ENCODE data around the gene KCNQ1.

Gene KCNQ1

DNA sequence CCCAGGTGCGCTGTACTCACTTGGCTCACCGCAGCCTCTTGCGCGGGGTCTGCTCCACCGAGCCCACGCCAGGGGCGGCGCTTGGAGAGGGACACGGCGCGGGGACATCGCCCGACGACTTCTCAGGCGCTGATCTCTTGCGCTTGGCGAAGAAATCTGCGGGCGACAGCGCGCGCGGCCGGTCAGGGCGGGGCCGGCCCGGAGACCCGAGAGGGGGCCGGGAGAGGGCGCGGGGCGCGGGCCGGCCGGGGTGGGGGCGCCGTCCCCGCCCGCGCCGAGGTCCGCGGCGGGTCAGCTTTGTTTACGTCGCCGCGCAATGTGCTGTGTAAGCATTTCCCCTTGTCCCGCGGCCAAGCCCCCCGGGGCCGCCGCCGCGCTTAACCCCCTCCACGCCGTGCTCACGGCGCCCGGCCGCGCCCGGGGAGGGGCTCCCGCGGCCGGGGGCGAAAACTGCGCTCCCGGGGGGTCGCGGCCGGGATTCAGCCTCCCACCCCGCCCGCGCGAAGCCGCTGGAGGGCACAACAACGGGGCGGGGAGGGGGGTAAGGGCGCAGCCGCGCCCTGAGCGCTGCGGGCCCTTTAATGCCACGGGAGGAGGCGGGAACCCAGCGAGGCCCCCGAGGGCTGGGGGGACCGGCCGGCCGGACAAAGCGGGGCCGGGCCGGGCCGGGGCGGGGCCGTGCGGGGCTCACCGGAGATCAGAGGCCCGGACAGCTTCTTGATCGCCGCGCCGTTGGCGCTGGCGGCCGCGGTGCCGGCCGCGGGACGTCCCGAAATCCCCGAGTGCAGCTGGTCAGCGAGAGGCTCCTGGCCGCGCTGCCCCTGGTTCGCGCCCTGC lies 439.4 kb downstream of the KCNQ1 start:
- DNase-seq, result no peak

DNA sequence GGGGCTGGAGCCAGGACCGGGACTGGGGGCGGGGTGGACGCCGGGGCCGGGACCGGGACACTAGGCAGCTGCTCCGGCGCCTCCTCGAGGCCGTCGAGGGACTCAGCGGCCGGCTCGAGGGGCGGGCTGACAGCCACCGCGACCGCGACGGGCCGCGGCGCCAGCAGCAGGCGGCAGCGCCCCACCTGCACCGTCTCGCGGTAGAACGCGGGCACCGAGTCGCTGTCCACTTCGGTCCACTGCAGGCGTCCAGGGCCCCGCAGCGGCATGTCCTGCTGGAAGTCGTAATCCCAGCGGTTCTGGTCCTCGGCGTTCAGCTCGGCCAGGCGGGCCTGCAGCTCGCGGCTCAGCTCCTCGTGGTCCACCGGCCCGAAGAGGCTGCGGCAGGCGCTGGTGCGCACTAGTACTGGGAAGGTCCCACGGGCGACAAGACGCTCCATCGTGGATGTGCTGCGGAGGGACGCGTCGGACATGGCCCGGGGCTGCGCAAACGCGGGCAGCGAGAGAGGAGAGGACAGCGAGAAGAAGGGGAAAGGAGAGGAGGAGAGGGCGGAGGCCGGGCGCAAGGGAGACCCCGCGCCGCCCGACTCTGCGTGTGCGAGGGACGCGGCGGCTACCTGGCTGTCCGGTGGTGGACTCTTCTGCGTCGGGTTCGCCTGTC lies 440.3 kb downstream of the KCNQ1 start:
- DNase-seq, result peak; percentile 39

DNA sequence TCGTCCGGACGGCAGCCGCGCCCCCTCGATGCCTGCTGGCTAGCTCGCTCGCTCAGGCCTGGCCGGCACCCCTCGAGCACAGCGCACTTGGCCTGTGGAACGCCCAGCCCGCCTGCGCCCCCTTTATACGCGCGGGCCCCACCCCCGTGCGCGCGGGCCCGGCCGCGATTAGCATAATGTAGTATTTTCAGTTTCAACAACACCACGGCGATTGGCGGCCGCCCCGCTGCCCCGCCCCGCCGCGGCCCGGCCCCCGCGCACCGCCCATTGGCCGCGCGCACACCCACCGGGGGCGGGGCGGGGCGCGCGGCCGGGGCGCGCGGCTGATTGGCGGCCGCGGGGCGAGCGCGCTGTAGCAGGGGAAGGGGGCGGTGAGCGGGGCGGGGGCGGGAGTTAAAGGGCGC lies 440.9 kb downstream of the KCNQ1 start, which contains the start of gene CDKN1C:
TSS of gene CDKN1C (minus strand) at position 98 of the 404 bp plus-strand sequence. CDS start 319 bp downstream, outside the sequence.
- DNase-seq, result peak; percentile 90

DNA sequence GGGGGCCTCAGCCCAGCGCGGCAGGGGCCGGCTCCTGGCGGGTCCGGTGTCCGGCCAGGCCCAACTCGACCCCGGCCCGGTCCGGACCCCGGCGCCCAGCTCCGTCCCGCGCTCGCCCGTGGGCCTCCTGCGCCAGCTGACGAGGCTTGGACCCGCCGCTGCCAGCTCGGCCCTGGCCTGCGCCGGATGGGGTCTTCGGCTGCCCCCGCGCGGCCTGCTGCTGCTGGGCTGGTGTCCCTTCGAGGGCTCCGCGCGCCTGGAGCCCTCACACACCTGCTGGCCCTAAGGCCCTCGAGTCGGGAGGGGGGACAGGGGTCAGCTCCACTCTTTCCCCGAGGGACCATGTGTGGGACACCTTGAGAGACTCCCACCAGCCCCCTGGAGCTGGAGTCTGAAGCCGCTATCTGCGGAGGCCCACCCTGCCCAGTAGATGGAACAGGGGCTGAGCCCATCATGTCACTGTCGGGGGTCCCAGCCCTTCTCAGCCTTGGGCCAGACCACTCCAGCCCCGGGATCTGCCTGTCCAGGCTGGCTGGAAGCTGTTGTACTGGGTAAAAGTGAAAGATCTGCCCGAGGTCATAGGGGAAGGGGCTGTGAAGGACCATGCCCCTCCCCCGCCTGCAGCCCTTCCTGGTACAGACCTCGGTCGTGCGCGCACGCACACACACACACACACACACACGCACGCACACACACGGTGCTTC lies 441.5 kb downstream of the KCNQ1 start:
- DNase-seq, result no peak

DNA sequence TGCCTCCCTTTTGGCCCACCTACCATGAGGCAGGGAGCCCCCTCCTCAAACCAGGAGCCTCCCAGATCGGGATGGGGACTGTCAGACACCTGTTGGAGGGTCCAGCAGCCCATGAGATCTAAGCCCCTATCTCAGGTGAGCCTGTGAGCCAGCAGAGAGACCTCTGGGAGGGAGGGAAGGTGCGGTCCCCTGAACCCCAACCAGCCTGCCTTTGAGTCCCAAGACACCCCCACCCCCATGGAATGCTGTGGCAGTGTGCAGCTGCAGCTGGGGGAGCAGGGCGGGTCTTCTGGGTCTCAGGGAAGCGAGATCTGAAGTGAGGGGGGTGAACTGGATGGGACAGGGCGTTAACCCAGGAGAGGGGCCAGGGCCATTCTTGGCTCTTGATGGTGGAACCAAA lies 442.1 kb downstream of the KCNQ1 start:
- no peak for DNase-seq

DNA sequence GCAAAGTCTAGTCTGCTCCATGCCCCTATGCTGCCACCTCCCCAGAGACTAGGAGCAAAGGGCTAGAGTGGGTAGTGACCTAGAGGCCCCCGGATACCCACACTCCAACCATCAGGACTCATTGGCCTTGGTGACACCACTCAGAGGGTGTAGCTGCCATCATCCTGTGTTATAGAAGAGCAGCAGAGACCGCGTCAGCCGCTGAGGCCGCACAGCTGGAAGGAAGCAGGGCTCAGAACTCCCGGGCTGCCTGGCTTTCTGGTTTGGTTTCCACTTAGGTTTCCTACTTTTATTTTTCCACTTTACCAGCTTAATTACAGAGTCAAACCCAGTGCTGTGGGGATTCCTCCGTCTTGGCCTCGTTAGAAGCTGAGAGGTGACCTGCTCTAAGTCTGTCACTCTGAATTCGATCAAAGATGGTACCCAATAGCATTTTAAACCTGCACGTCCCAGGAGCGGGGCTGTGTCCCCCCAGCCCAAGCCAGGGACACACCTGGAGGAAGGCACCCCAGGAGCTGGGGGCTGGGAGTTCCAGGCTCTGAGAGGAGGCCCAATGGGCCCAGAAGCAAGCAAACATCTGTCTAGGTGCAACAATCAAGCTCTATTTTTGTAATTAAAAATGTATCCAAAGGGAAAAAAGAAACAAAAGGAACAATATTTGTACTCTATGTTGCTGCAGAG lies 442.8 kb downstream of the KCNQ1 start:
- no peak for DNase-seq

DNA sequence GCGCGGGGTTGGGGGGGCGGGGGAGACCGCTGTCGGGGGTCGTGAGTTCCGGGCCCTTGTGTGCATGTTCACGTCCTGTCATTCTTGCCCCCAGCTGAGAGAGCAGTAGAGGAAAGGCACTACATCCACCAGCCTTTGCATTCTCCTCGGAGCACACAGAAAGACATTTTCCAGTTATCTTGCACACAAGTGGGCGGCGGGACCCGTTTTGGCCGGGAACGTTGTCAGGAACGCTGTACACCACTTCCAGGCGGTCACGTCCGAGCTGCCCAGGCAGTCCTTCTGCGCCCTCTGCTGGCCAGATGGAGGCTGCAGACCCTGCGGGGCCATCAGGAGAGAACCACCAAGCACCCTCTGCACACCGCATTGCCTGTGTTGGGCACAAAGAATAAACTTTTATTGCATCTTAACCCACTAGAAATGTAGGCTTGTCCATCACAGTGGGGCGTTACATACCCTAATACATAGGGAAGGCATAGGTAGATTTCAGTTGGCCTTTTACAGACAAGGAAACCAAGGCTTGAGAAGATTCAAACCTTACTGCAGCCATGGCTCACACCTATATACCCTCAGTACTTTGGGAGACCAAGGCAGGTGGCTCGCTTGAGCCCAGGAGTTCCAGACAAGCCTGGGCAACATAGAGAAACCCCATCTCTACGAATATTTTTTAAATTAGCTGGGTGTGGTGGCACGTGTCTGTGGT lies 443.6 kb downstream of the KCNQ1 start:
- peak; percentile 85 for DNase-seq

DNA sequence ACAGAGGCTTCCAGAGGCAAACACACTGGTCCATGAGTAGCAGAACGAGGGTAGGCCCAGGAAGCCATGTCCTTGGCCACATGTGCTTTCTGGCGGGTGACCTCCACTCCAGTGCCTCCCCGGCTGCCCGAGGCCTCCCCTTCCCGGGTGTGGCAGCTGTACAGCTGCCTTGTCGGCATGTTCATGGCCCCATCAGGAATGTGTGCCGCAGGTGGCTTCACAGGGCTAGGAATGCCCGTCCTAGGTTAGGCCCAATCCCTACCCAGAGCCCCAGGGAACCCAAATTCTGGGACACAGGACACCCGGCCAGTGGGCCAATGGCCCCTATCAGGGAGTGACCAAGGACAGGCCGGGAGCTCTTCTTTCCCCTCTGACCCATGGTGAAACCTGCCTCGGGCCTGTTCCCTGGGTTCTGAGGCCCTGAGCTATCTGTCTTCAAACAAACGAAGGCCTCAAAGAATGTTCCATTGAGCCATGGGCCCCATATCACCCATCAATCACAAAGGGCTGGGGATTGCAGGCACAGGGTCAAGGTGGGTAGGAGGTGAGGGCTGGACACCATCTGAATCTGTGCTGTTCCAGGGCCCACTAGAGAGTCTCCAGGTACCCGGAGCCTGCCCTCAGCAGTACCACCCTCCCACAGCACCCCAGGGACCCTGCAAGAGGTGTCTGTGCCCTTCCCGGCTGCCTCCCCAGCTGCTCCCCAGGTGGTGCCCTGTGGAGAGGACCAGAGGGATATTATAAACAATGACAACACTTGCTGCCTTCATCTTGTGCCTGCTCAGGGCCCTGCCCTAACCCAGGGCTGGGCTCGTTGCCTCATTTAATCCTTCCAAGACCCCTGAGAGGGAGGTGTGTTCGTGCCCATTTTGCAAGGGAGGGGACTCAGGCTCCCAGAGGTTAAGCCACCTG lies 444.8 kb downstream of the KCNQ1 start:
- DNase-seq, result no peak

DNA sequence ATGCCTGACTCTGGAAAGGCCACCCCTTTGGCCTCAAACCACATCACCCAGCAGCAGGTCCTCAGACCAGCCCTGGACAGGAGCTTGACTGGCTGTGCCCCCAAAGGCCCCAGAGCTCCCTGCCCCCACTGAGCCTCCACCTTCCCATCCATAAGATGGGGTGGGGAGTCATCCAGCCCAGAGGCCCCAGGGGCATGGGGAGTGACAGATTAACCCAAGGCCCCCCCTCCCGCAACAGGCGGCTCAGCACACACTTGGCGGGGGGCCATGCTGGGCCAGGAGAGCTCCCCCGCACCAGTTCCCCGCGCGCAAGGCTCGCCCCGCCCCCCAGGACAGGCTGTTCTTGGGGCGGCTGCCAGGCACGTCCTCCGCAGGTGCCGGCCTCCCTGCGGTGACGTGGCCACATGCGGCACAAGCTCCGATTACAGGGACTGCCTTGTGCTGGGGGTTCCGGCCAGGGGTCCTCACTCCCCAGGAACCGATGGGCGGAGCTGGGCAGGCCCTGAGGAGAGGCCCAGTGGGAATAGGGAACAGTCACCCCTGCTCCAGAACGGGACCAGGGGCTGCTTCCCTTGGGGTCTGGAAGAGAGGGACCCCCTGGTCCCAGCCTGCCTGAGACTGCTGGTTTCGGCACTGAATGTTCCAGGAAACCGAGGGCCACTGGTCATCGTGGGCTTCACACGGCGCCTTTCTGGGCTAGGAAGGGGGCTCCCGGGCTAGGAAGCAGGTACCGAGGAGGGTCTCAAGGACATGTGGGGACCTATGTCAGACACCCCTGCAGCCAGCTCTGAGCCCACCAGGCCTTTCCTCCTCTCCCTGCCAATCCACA lies 445.9 kb downstream of the KCNQ1 start:
- DNase-seq, result no peak

DNA sequence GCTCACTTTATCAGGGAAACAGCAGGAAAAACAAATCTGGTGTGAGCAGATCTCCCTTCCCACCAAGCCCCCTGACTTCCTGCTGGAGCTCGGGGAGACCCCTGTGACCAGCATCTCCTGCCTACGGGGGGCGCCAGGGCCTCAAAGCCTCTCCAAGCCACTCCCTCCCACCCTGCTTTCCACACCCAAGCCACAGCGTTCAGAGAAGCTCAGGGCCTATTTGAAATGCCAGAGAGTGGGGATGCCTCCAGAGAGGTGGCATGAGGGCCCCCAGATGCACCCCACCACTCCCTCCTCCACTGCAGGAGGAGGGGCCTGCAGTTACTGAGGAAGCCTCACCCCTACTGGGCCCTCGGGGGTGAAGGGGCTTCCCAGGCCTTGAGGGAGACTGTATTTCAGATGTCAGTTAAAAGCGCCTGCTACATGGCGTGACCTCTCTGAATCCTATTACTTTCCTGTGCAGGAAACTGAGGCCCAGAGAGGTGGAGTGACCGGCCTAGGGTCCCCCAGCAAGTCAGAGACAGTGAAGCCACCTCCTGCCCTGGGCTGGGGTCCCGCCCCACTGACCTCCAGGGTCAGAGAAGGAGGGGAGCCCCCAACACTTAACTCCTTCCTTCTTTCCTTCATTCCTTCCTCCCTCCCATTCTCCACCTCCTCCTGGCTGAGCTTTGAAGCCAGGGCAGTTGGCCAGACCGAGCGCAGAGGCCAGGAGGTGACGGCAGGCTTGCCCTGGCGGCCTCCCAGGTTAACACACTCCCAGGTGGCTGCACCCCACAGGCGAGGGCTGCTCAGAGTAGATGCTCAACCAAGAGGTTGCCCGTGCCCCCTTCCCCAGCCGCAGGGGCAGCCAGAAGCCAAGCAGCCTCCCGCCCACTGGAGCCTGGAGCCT lies 446.8 kb downstream of the KCNQ1 start:
- DNase-seq, result no peak

DNA sequence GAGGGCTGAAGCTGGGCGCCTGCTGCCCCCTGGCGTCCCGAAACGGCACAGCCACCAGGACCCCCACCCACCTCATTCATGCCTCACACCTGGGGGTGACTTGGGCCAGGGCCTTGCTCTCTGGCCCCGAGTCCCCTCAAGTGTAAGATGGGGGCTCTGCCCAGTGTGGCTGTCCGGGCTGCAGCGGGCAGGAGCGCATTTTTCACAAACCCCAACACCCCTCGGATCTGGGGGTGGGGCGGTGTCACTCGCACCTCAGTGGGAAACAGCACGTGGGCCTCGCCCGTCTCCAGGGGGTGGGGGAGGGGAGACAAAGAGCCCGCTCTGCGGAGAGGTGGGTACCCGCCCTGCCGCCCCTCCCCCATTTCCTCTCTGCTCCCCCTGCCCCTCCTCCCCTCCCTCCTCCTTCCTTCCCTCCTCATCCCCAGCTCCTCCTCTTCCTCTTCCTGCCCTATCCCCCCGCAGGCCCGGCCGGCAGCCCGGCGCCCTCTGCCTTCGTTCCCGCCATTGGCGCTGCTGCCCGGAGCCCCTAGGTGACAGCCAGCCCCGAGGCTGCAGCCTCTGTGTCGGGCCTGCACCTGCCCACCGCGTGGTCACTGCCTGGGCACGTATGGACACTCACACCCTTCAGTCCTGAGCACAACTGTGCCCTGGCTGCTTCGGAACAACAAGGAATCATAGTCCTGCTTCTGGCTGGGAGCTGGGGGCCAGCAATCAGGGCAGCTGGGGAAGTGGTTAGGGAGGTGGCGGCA lies 447.6 kb downstream of the KCNQ1 start:
- peak; percentile 70 for DNase-seq

DNA sequence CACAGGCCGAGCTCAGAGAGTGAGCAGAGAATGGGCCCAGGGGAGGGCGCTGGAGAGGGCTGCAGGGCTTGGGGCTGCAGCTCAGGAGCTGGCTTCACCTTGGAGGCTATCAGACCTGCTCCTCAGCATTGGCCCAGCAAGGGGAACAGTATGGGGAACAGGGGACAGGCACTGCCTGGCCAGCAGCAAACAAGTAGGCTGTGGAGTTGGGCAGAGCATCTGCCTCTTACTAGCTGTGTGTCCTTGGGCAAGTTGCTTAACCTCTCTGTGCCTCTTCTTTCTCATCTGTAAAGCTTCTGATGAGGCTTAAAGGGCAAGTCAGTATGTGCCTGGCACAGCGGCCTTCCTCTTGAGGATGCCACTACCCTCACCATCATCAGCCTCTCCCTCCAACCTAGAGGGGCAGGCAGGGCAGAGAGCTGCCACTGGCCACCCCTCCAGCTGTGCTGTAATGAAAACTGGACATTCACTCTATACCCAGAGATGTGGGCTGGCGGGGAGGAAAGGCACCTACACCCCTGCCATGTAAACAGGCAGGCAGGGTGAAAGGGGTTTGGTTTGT lies 448.2 kb downstream of the KCNQ1 start:
- peak; percentile 56 for DNase-seq

DNA sequence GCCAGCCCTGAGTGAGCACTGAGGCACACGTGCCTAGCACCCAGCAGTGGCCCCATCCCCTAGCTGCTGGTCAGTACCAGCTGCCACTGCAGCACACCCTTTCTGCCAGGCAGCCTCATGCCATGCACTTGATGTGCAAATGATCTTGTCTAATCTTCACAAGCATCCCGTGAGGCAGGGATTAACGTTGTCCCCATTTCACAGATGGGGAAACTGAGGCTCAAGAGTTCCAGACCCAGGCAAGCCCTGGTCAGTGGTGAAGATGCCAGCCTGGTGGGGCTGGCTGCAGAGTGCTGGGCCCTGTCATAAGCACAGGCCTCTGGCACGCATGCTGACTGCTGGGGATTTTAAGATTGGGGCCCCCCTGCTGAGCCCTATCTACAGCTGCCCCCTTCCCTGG lies 449.1 kb downstream of the KCNQ1 start:
- DNase-seq, result no peak

DNA sequence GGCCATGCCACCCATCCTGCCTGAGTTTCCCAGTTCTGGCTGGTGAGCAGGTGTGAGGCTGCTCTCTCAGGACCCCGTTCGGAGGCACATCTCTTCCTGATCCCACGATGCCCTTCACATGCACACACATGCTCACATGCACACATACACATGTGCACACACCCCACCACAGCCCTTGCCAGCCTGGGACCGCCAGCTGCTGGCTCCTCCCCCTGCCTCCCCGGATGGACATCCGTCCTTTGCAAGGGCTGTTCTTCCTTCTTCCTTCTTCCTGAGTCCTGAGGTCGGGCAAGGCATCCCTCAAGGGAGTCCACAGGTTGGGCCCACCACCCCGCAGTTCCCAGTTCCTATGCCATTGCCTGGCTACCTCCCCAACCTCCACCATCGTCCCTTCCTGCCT lies 451.2 kb downstream of the KCNQ1 start:
- DNase-seq, result no peak

DNA sequence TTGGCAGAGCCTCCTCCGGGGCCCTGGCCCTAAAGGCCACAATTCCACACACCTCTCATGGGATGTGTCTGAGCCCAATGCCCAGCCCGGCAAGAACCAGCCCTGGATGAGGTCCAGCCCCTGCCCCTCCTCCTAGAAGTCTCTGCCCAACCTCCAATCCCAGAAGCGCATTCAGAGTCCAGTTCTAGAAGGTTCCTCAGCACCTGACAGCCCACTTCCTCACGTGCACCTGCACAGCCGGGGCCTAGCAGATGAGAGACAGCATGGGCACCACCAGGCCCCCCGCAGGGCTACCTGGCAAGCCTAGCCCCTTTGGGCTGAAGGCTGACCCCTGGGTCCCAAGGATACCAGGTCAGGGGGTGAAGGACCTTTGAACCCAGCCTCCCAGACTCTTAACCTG lies 452.2 kb downstream of the KCNQ1 start:
- no peak for DNase-seq

DNA sequence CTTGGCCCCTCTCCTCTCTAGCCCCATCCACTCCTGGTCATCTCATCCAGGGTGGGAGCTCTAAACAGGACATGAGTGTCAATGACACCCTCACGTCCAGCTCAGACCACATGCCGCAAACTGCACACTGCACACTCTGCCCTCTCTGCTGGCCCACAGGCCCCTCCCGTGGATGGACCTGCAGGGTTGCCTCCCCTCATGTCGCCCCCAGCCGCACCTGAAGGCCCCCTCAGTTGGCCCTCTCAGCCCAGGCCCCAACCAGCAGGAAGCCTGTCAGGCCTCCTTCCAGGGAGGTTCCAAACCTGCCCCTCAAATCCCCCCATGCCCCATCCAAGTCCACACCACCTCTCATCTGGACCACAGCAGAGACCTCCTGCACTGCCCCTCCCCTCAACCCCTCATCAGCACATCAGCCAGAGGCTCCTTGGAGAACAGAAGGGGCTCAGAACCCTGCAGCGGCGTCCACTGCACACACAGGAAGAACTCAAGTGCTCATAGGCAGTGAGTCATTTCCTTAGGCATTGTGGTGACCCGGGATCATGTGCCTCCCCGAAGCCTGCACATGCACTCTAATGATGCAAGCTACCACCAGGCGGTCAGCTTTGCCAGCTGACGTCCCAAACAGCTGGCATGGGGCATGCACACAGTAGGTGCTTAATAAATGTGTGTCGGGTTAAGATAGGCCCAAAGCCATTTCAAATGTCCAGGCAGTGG lies 453.7 kb downstream of the KCNQ1 start:
- peak; percentile 65 for DNase-seq
